Activated naive CD8-positive, alpha-beta T cell treated with anti-CD3 and anti-CD28 coated beads, Interleukin-2, amount 50 U/mL, for 16 hours (primary cell): ENCODE data around the gene SCPEP1.

Source experiments
- DNase-seq: peaks from one replicate; pipeline ENCODE4 v3.0.0-alpha.2; 2020; ENCODE audit warnings: low read depth, low spot score

SCPEP1 gene

DNA sequence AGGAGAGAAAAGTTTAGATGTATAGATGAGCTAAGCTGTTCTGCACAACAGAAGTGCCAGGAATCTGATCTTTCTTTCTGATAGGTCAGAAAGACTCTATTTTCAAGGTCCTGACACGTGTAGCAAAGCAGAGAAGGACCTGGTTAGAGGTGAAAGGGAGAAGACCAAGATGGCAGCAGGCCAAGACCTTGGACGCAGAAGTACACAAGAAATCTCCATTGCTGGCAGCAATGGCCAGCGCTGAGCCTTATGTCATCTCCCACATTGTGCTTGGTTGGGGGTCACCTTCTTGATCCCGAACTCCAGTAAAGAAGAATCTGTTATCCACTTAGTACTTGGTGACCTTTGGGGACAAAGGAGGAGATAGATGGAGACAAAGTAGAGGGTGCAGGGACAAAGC, 65.3 kb downstream of the SCPEP1 start:
- no peak for DNase-seq

GRCh38 chr17:57044976-57045867, 67.3 kb downstream of the SCPEP1 start:
- no peak for DNase-seq

DNA sequence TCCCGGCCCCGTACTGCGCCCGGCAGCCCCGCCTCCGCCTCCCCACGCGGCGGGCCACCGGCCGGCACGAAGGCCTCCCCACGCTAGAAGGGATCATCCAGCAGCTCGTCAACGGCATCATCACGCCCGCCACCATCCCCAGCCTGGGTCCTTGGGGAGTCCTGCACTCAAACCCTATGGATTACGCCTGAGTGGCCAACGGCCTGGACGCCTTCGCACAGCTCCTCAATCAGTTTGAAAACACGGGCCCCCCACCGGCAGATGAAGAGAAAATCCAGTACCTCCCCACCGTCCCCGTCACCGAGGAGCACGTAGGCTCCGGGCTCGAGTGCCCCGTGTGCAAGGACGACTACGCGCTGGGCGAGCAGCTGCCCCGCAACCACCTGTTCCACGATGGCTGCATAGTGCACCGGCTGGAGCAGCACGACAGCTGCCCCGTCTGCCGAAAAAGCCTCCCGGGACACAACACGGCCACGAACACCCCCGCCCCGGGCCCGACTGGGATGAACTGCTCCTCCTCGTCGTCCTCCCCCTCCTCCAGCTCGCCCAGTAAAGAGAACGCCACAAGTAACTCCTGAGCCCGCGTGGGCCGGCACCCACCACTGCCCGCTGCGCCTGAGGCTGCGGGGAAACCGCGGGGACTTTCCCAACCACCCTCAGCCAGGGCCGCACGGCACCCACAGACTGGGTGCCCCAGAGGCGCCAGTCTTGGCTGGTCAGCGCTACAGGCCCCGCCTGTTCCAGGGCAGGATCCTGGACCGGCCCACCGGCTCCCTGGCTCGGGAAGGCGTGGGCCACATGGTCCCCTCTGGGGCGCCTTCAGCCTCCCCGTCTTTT, 68.2 kb downstream of the SCPEP1 start:
- DNase-seq = no peak

DNA sequence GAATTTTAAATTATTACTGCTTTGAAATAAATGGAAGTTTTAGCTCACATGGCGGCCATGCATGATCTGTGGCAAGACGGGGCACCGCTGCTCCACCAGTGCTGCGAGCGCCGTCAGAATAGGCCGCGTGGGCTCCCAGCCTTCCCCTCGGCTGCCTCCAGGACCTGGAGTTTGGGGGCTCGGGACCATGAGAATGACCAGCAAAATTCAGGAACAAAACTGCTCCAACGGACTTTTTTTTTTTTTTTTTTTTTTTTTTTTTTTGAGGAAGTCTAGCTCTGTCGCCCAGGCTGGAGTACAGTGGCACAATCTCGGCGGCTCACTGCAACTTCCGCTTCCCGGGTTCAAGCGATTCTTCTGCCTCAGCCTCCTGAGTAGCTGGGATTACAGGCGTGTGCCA, 68.8 kb downstream of the SCPEP1 start:
- DNase-seq = no peak

DNA sequence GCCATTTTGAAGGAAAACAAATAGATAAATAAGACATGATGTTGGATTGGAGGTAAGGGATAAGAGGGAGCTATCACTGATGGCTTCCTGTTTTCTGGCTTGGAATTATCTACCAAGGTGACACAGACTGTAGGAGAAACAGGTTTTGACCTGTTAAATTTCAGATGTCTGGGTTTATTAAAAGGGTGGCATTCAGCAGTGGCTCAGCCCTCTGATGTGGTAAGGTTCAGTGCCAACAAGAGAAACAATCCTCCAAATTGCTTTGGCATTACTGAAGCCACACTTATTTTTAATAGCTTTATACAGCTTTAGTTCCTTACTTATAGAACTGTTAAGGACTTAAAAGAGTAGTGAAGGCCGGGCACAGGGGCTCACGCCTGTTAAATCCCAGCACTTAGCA, 70.2 kb downstream of the SCPEP1 start:
- DNase-seq = no peak

GRCh38 chr17:57050306-57050705, 72.4 kb downstream of the SCPEP1 start:
- DNase-seq = no peak

GRCh38 chr17:57051886-57052361, 74.0 kb downstream of the SCPEP1 start:
- no peak for DNase-seq
